K562 (cell line): ENCODE measurements around the gene SLFNL1. TPM values are rescaled to one million over a fixed set of nuclear protein-coding genes. Genes with fewer than 3 reads are reported as not detected.

Experiments
- ATF7 ChIP-seq: fragments of 450-650 bp; IDR thresholded peaks from 2 replicates; pipeline ENCODE4 v1.7.1; 2014; ENCODE audit warnings: mild to moderate bottlenecking, moderate library complexity
- CBX8 ChIP-seq: fragments of 200-600 bp; sonication (generic); IDR thresholded peaks from 2 replicates; pipeline ENCODE4 v1.6.1; 2012; ENCODE audit warnings: borderline replicate concordance, mixed run types, low read depth, mild to moderate bottlenecking, moderate library complexity, mixed read lengths, low read length, control low read depth, inconsistent platforms; ENCODE audit not compliant: poor library complexity, severe bottlenecking; ENCODE audit errors: extremely low read depth
- CSDE1 ChIP-seq, 2 experiments: fragments of 450-650 bp; IDR thresholded peaks; 2 replicates each; pipeline ENCODE4 v1.6.1; 2016; ENCODE audit warnings: mild to moderate bottlenecking in 1 of 2
- DACH1 ChIP-seq: fragments of 450-650 bp; IDR thresholded peaks from 2 replicates; pipeline ENCODE4 v1.6.1; 2018; ENCODE audit not compliant: partially characterized antibody
- EP300 ChIP-seq: IDR thresholded peaks from 2 replicates; pipeline ENCODE4 v1.6.1; 2012; ENCODE audit warnings: low read length, improper control_type of control experiment
- ETV6 ChIP-seq, 3 experiments: fragments of 150-350 bp in 1 of 3; sonication (generic) in 1 of 3; formaldehyde crosslinking in 1 of 3; IDR thresholded peaks; 2 replicates each; pipeline versions ENCODE4 v1.6.1 to v1.8.0; 2014 to 2022; ENCODE audit warnings: borderline replicate concordance in 2 of 3, low read depth in 2 of 3, antibody characterized with exemption in 1 of 3, low read length in 1 of 3, mild to moderate bottlenecking in 1 of 3, missing genetic modification reagents in 1 of 3
- FOXK2 ChIP-seq, 2 experiments: fragments of 450-650 bp; IDR thresholded peaks in 1 of 2; conservative IDR thresholded peaks in 1 of 2; 2 replicates each; pipeline ENCODE4 v1.6.1; 2016; ENCODE audit warnings: low read depth in 2 of 2, mild to moderate bottlenecking in 1 of 2
- JUND ChIP-seq, 2 experiments: IDR thresholded peaks; 2 replicates in 1 of 2; 3 replicates in 1 of 2; pipeline ENCODE4 v1.6.1; 2011; ENCODE audit warnings: borderline replicate concordance in 2 of 2, low read depth in 2 of 2, low read length in 2 of 2, improper control_type of control experiment in 1 of 2, missing biosample characterization in 1 of 2, missing genetic modification characterization in 1 of 2, missing genetic modification reagents in 1 of 2
- KAT8 ChIP-seq: fragments of 450-650 bp; IDR thresholded peaks from 2 replicates; pipeline ENCODE4 v1.6.1; 2016; ENCODE audit warnings: low read depth, mild to moderate bottlenecking
- KDM1A ChIP-seq, 2 experiments: fragments of 450-650 bp; IDR thresholded peaks; 2 replicates each; pipeline ENCODE4 v1.6.1; 2016; ENCODE audit warnings: mild to moderate bottlenecking in 2 of 2
- KHSRP ChIP-seq: fragments of 450-650 bp; IDR thresholded peaks from 2 replicates; pipeline ENCODE4 v1.6.1; 2017
- RBM39 ChIP-seq: fragments of 200-400 bp; formaldehyde crosslinking; optimal IDR thresholded peaks from 2 replicates; pipeline ENCODE3; 2018; ENCODE audit warnings: low read depth, low read length
- SIN3A ChIP-seq, 2 experiments: fragments of 150-350 bp in 1 of 2; IDR thresholded peaks; 2 replicates each; pipeline ENCODE4 v1.6.1; 2011 to 2016; ENCODE audit warnings: borderline replicate concordance in 2 of 2, low read depth in 2 of 2, low read length in 2 of 2, mild to moderate bottlenecking in 2 of 2, moderate library complexity in 2 of 2; ENCODE audit not compliant: control insufficient read depth in 1 of 2
- SRSF7 ChIP-seq: fragments of 200-400 bp; formaldehyde crosslinking; optimal IDR thresholded peaks from 2 replicates; pipeline ENCODE3; 2017; ENCODE audit warnings: mild to moderate bottlenecking, low read depth, low read length
- ZZZ3 ChIP-seq: fragments of 450-650 bp; IDR thresholded peaks from 2 replicates; pipeline ENCODE4 v1.6.1; 2016; ENCODE audit warnings: antibody characterized with exemption, mild to moderate bottlenecking, moderate library complexity
- polyA plus RNA-seq, 8 experiments: library from polyadenylated mRNA; depleted of rRNA in 4 of 8; stranded (reverse) in 5 of 8; unstranded in 3 of 8; fragments of >200 nt; fragmentation: Nextera tagmentation in 2 of 8; fragmentation: Illumina TruSeq in 1 of 8; extraction: Ambion mirVana in 2 of 8; extraction: Trizol in 1 of 8; gene quantifications; 2 replicates each; pipeline versions ENCODE4 v1.2.1 to v1.2.3, GENCODE V29; 2011 to 2014; ENCODE audit warnings: inconsistent platforms in 1 of 8, missing spikeins in 1 of 8
- total RNA-seq, 7 experiments: library from RNA; depleted of rRNA in 6 of 7; stranded (reverse); fragments of >200 nt in 6 of 7; fragmentation: Illumina TruSeq in 2 of 7; extraction: Trizol in 2 of 7; gene quantifications; 2 replicates each; pipeline versions ENCODE4 v1.2.1 to v1.2.3, GENCODE V29; 2011 to 2021; ENCODE audit warnings: low replicate concordance in 1 of 7
- TF ChIP-seq, protein P1 (sequence below): fragments of 450-650 bp; IDR thresholded peaks from 2 replicates; pipeline ENCODE4 v1.6.1; 2016; ENCODE audit warnings: mild to moderate bottlenecking
- TF ChIP-seq, protein P2 (sequence below): sonication (generic); formaldehyde crosslinking; IDR thresholded peaks from 2 replicates; pipeline ENCODE4 v1.8.0; 2023; ENCODE audit warnings: mild to moderate bottlenecking, missing genetic modification reagents
- TF ChIP-seq, protein P3 (sequence below): fragments of 250-450 bp; sonication (Bioruptor Pico); IDR thresholded peaks from 2 replicates; pipeline ENCODE4 v1.4.0; 2020; ENCODE audit warnings: borderline replicate concordance
- TF ChIP-seq, protein P4 (sequence below): fragments of 250-450 bp; sonication (Bioruptor Pico); IDR thresholded peaks from 2 replicates; pipeline ENCODE4 v1.4.0; 2020; ENCODE audit warnings: mild to moderate bottlenecking, moderate library complexity

The SLFNL1 gene
- total and polyA plus RNA-seq, 9 of the 15 experiments (the other 6 are each of a cell fraction or from before 2014, with no cell fraction given), result 0.05 to 0.14 (median 0.06) TPM; not detected in 5

DNA sequence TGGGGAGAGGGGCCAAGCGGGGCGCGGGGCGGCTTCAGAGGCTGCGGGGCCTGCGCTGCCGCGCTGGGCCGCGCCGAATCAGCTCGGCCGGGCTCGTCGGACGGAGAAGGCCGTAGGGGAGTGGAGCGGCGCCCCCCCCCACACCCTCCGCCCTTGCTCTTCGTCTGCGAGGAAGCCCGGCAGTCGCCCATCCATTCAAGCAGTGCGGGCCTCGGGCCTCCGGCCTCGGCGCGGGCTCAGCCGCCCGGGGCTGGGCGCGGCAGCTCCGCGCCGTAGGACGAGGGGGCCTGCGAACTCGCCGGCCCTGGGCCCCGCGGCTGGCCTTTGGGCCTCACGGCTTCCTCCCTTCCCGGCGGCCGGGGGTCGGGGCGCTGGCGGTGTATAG lies 41.5 kb downstream of the SLFNL1 start (continued):
- TF ChIP-seq, protein P1, sequence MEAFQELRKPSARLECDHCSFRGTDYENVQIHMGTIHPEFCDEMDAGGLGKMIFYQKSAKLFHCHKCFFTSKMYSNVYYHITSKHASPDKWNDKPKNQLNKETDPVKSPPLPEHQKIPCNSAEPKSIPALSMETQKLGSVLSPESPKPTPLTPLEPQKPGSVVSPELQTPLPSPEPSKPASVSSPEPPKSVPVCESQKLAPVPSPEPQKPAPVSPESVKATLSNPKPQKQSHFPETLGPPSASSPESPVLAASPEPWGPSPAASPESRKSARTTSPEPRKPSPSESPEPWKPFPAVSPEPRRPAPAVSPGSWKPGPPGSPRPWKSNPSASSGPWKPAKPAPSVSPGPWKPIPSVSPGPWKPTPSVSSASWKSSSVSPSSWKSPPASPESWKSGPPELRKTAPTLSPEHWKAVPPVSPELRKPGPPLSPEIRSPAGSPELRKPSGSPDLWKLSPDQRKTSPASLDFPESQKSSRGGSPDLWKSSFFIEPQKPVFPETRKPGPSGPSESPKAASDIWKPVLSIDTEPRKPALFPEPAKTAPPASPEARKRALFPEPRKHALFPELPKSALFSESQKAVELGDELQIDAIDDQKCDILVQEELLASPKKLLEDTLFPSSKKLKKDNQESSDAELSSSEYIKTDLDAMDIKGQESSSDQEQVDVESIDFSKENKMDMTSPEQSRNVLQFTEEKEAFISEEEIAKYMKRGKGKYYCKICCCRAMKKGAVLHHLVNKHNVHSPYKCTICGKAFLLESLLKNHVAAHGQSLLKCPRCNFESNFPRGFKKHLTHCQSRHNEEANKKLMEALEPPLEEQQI, result no peak
- TF ChIP-seq RBM39, result no peak
- no peak for TF ChIP-seq CSDE1 (IDR thresholded peaks at IDR 0.05)
- TF ChIP-seq, protein P2, sequence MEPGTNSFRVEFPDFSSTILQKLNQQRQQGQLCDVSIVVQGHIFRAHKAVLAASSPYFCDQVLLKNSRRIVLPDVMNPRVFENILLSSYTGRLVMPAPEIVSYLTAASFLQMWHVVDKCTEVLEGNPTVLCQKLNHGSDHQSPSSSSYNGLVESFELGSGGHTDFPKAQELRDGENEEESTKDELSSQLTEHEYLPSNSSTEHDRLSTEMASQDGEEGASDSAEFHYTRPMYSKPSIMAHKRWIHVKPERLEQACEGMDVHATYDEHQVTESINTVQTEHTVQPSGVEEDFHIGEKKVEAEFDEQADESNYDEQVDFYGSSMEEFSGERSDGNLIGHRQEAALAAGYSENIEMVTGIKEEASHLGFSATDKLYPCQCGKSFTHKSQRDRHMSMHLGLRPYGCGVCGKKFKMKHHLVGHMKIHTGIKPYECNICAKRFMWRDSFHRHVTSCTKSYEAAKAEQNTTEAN (CRISPR knock-in tag), result no peak
- TF ChIP-seq KDM1A (IDR thresholded peaks at IDR 0.05), result no peak
- no peak for TF ChIP-seq ETV6 (IDR thresholded peaks at IDR 0.05; ENCODE audit: borderline replicate concordance in 1 of 2, low read depth in 2 of 2, low read length in 1 of 2)
- TF ChIP-seq ETV6 (CRISPR knock-in tag; IDR thresholded peaks at IDR 0.05; ENCODE audit: borderline replicate concordance), result no peak
- no peak for TF ChIP-seq CBX8
- TF ChIP-seq EP300, result no peak
- TF ChIP-seq, protein P3, sequence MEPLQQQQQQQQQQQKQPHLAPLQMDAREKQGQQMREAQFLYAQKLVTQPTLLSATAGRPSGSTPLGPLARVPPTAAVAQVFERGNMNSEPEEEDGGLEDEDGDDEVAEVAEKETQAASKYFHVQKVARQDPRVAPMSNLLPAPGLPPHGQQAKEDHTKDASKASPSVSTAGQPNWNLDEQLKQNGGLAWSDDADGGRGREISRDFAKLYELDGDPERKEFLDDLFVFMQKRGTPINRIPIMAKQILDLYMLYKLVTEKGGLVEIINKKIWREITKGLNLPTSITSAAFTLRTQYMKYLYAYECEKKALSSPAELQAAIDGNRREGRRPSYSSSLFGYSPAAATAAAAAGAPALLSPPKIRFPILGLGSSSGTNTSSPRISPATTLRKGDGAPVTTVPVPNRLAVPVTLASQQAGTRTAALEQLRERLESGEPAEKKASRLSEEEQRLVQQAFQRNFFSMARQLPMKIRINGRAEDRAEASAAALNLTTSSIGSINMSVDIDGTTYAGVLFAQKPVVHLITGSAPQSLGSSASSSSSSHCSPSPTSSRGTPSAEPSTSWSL (CRISPR knock-in tag), result no peak
- no peak for TF ChIP-seq ZZZ3
- no peak for TF ChIP-seq SRSF7
- TF ChIP-seq DACH1, result no peak
- no peak for TF ChIP-seq JUND (IDR thresholded peaks at IDR 0.05; ENCODE audit: borderline replicate concordance, low read depth, low read length)
- no peak for TF ChIP-seq JUND (tag; IDR thresholded peaks at IDR 0.05; ENCODE audit: borderline replicate concordance, low read depth, low read length)
- no peak for TF ChIP-seq KHSRP
- no peak for TF ChIP-seq FOXK2 (conservative IDR thresholded peaks at IDR 0.05 in 1 of 2, IDR thresholded peaks at IDR 0.05 in 1 of 2; ENCODE audit: low read depth in 2 of 2)
- TF ChIP-seq, protein P4, sequence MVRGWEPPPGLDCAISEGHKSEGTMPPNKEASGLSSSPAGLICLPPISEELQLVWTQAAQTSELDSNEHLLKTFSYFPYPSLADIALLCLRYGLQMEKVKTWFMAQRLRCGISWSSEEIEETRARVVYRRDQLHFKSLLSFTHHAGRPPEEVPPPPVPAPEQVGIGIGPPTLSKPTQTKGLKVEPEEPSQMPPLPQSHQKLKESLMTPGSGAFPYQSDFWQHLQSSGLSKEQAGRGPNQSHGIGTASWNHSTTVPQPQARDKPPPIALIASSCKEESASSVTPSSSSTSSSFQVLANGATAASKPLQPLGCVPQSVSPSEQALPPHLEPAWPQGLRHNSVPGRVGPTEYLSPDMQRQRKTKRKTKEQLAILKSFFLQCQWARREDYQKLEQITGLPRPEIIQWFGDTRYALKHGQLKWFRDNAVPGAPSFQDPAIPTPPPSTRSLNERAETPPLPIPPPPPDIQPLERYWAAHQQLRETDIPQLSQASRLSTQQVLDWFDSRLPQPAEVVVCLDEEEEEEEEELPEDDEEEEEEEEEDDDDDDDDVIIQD (CRISPR knock-in tag), result no peak
- no peak for TF ChIP-seq ATF7
- TF ChIP-seq SIN3A (IDR thresholded peaks at IDR 0.05; ENCODE audit: borderline replicate concordance in 2 of 2, control insufficient read depth in 1 of 2, low read depth in 2 of 2, low read length in 2 of 2), result no peak
- TF ChIP-seq KAT8, result no peak
